NCI-H2171 treated with DMSO at 0.1 percent for 48 hours (cell line): ENCODE data around the gene CCR5.
"Not testable (repeated sequence)": the region's sequence is repeated elsewhere in the genome, so short reads cannot be mapped to it uniquely, and the experiment has no call there.

Experiments used
- DNase-seq: peaks from one replicate; lab custom pipeline; 2025; lab: John Stamatoyannopoulos, UW

The CCR5 gene

GRCh38 chr3:46370839-46371518, at the start of gene CCR5:
TSS of gene CCR5 (plus strand) at chr3:46370946. CDS start at chr3:46372903, 1,957 bp downstream.
- no peak for DNase-seq

GRCh38 chr3:46321461-46322104, 49.2 kb upstream of the CCR5 start:
- DNase-seq: no peak

- no peak for DNase-seq
Measured at GRCh38 chr3:46324036-46324435, 46.7 kb upstream of the CCR5 start.

GRCh38 chr3:46325645-46326300, 45.0 kb upstream of the CCR5 start:
- no peak for DNase-seq

GRCh38 chr3:46330676-46331075, 40.1 kb upstream of the CCR5 start:
- not testable (repeated sequence) for DNase-seq

- no peak for DNase-seq
Measured at GRCh38 chr3:46334741-46335478, 35.8 kb upstream of the CCR5 start.

GRCh38 chr3:46335541-46335940, 35.2 kb upstream of the CCR5 start:
- DNase-seq: no peak

- no peak for DNase-seq
Measured at GRCh38 chr3:46337911-46338310, 32.8 kb upstream of the CCR5 start.

- no peak for DNase-seq
Measured at GRCh38 chr3:46338840-46339239, 31.9 kb upstream of the CCR5 start.

- DNase-seq: no peak
Measured at GRCh38 chr3:46344476-46344875, 26.3 kb upstream of the CCR5 start.

- DNase-seq: no peak
Measured at GRCh38 chr3:46348823-46349482, 21.8 kb upstream of the CCR5 start.

- no peak for DNase-seq
Measured at GRCh38 chr3:46349484-46350261, 21.1 kb upstream of the CCR5 start.

- DNase-seq: no peak
Measured at GRCh38 chr3:46350262-46350565, 20.5 kb upstream of the CCR5 start.

GRCh38 chr3:46351646-46352045, 19.1 kb upstream of the CCR5 start:
- DNase-seq: no peak

- no peak for DNase-seq
Measured at GRCh38 chr3:46353090-46353489, 17.7 kb upstream of the CCR5 start.

- no peak for DNase-seq
Measured at GRCh38 chr3:46353647-46354410, 16.9 kb upstream of the CCR5 start, which contains the start of gene CCR2. TSS of gene CCR2 (plus strand) at chr3:46354111. CDS start at chr3:46357528, 3,417 bp downstream.

GRCh38 chr3:46354478-46354877, 16.3 kb upstream of the CCR5 start:
- DNase-seq: no peak

- no peak for DNase-seq
Measured at GRCh38 chr3:46354984-46355383, 15.8 kb upstream of the CCR5 start.

- DNase-seq: no peak
Measured at GRCh38 chr3:46356276-46356675, 14.5 kb upstream of the CCR5 start.

GRCh38 chr3:46356909-46357308, 13.8 kb upstream of the CCR5 start:
- peak; percentile 40 for DNase-seq

GRCh38 chr3:46358466-46358865, 12.3 kb upstream of the CCR5 start:
- DNase-seq: no peak
